GM23338 (cell line): Measurements from ENCODE around the gene RFPL4AL1. TPM values are rescaled to one million over a fixed set of nuclear protein-coding genes. Genes with fewer than 3 reads are reported as not detected.

Source experiments
- ATAC-seq: fragments of 200-7000 bp; cut with Tn5 transposase; 3 replicates; pipeline ENCODE4 v1.9.1; 2020
- DNase-seq: peaks from one replicate; pipeline ENCODE4 v3.0.0-alpha.2; 2015; ENCODE audit warnings: low spot score
- H2AFZ ChIP-seq: fragments of 200-600 bp; sonication (generic); 2 replicates; pipeline ENCODE4 v1.8.0; 2016; ENCODE audit warnings: antibody characterized with exemption, mild to moderate bottlenecking, moderate library complexity
- H3F3A ChIP-seq: fragments of 200-600 bp; sonication (generic); replicated peaks from 2 replicates; pipeline ENCODE4 v1.8.0; 2017; ENCODE audit warnings: antibody characterized with exemption, mixed run types, low read depth
- H3K27ac ChIP-seq: fragments of 200-600 bp; sonication (generic); 2 replicates; pipeline ENCODE4 v1.6.1; 2016; ENCODE audit warnings: low read depth
- H3K27me3 ChIP-seq: fragments of 200-600 bp; sonication (generic); 2 replicates; pipeline ENCODE4 v1.8.0; 2016; ENCODE audit warnings: mild to moderate bottlenecking, mixed run types, moderate library complexity; ENCODE audit not compliant: insufficient read depth
- H3K36me3 ChIP-seq: fragments of 200-600 bp; sonication (generic); 2 replicates; pipeline ENCODE4 v1.8.0; 2016; ENCODE audit warnings: mild to moderate bottlenecking; ENCODE audit not compliant: insufficient read depth
- H3K4me1 ChIP-seq: fragments of 200-600 bp; sonication (generic); 2 replicates; pipeline ENCODE4 v1.8.0; 2016; ENCODE audit warnings: mild to moderate bottlenecking, moderate library complexity; ENCODE audit not compliant: insufficient read depth
- H3K4me2 ChIP-seq: fragments of 200-600 bp; sonication (generic); 2 replicates; pipeline ENCODE4 v1.7.1; 2017; ENCODE audit warnings: mixed run types
- H3K4me3 ChIP-seq: fragments of 200-600 bp; sonication (generic); 2 replicates; pipeline ENCODE4 v1.6.1; 2016; ENCODE audit warnings: mixed run types
- H3K79me2 ChIP-seq: fragments of 200-600 bp; sonication (generic); replicated peaks from 2 replicates; pipeline ENCODE4 v1.8.0; 2017; ENCODE audit warnings: mild to moderate bottlenecking; ENCODE audit not compliant: insufficient read depth
- H3K9me2 ChIP-seq: fragments of 200-600 bp; sonication (generic); 2 replicates; pipeline ENCODE4 v1.8.0; 2017; ENCODE audit not compliant: insufficient read depth
- H4K20me1 ChIP-seq: fragments of 200-600 bp; sonication (generic); replicated peaks from 2 replicates; pipeline ENCODE4 v1.8.0; 2017; ENCODE audit warnings: mild to moderate bottlenecking; ENCODE audit not compliant: insufficient read depth
- H3K27ac Mint-ChIP-seq: 2 replicates; pipeline ENCODE4 v1.8.0; 2020; ENCODE audit warnings: inconsistent platforms, mild to moderate bottlenecking, moderate library complexity, mixed read lengths
- H3K27me3 Mint-ChIP-seq: 3 replicates; pipeline ENCODE4 v1.8.0; 2022; ENCODE audit warnings: low read depth, mild to moderate bottlenecking, moderate library complexity, mixed read lengths, inconsistent platforms; ENCODE audit not compliant: insufficient read depth, poor library complexity
- H3K36me3 Mint-ChIP-seq: 3 replicates; pipeline ENCODE4 v1.8.0; 2021; ENCODE audit warnings: low read depth, mild to moderate bottlenecking, inconsistent platforms, moderate library complexity, mixed read lengths
- H3K4me1 Mint-ChIP-seq: 3 replicates; pipeline ENCODE4 v1.8.0; 2020; ENCODE audit warnings: mild to moderate bottlenecking, inconsistent platforms, mixed read lengths
- H3K4me3 Mint-ChIP-seq: 3 replicates; pipeline ENCODE4 v1.8.0; 2021; ENCODE audit warnings: moderate library complexity, mild to moderate bottlenecking, inconsistent platforms, mixed read lengths
- H3K9me3 Mint-ChIP-seq: 3 replicates; pipeline ENCODE4 v1.8.0; 2020; ENCODE audit warnings: moderate library complexity, mild to moderate bottlenecking, inconsistent platforms, mixed read lengths
- CREB1 ChIP-seq: fragments of 250-450 bp; sonication (Bioruptor Pico); IDR thresholded peaks from 2 replicates; pipeline ENCODE4 v1.5.0; 2020; ENCODE audit warnings: low read depth, mild to moderate bottlenecking, moderate library complexity
- EZH2 ChIP-seq: fragments of 200-600 bp; sonication (generic); IDR thresholded peaks from one replicate; pipeline ENCODE4 v1.8.0; 2017; ENCODE audit warnings: antibody characterized with exemption, mild to moderate bottlenecking, low read depth; ENCODE audit not compliant: unreplicated experiment
- EZH2phosphoT487 ChIP-seq: fragments of 200-600 bp; sonication (generic); IDR thresholded peaks from one replicate; pipeline ENCODE4 v1.8.1; 2018; ENCODE audit warnings: antibody characterized with exemption; ENCODE audit not compliant: unreplicated experiment
- JUNB ChIP-seq: IDR thresholded peaks from one replicate; pipeline ENCODE4 v1.6.1; 2016; ENCODE audit warnings: antibody characterized with exemption; ENCODE audit not compliant: unreplicated experiment
- NANOG ChIP-seq: IDR thresholded peaks from 2 replicates; pipeline ENCODE4 v1.6.1; 2016; ENCODE audit warnings: antibody characterized with exemption, borderline replicate concordance
- POLR2AphosphoS5 ChIP-seq: IDR thresholded peaks from 2 replicates; pipeline ENCODE4 v1.6.1; 2016; ENCODE audit warnings: antibody characterized with exemption, low read depth
- STAT1 ChIP-seq: IDR thresholded peaks from one replicate; pipeline ENCODE4 v1.6.1; 2016; ENCODE audit warnings: antibody characterized with exemption; ENCODE audit not compliant: unreplicated experiment
- ZNF114 ChIP-seq: fragments of 250-450 bp; sonication (Bioruptor Pico); IDR thresholded peaks from 2 replicates; pipeline ENCODE4 v1.5.0; 2020; ENCODE audit warnings: mild to moderate bottlenecking, moderate library complexity
- ZNF331 ChIP-seq: fragments of 250-450 bp; sonication (Bioruptor Pico); IDR thresholded peaks from 2 replicates; pipeline ENCODE4 v1.5.0; 2020; ENCODE audit warnings: low read depth, mild to moderate bottlenecking, moderate library complexity
- polyA plus RNA-seq: library from polyadenylated mRNA; unstranded; fragments of >200 nt; fragmentation: Nextera tagmentation; extraction: Ambion mirVana; gene quantifications from 2 replicates; pipeline ENCODE4 v1.2.1, GENCODE V29; 2016
- total RNA-seq: library from RNA; depleted of rRNA; stranded (reverse); fragments of >200 nt; shearing (Covaris generic); gene quantifications from 2 replicates; pipeline ENCODE4 v1.2.3, GENCODE V29; 2014
- TF ChIP-seq, protein P1 (sequence below): IDR thresholded peaks from 2 replicates; pipeline ENCODE4 v1.6.1; 2016; ENCODE audit warnings: antibody characterized with exemption
- TF ChIP-seq, protein P2 (sequence below): IDR thresholded peaks from one replicate; pipeline ENCODE4 v1.6.1; 2018; ENCODE audit warnings: antibody characterized with exemption; ENCODE audit not compliant: unreplicated experiment
- TF ChIP-seq, protein P3 (sequence below): fragments of 250-450 bp; sonication (Bioruptor Pico); IDR thresholded peaks from 2 replicates; pipeline ENCODE4 v1.5.0; 2020; ENCODE audit warnings: mild to moderate bottlenecking, moderate library complexity
- TF ChIP-seq, protein P4 (sequence below), 2 experiments: fragments of 200-600 bp in 1 of 2; sonication (generic) in 1 of 2; conservative IDR thresholded peaks; 2 replicates each; pipeline versions ENCODE4 v1.5.1 to v1.6.1; 2016 to 2017; ENCODE audit warnings: antibody characterized with exemption in 2 of 2, low read depth in 2 of 2, mild to moderate bottlenecking in 2 of 2, moderate library complexity in 1 of 2

RFPL4AL1 gene
- total and polyA plus RNA-seq, 2 experiments from 2014 or later, result not detected

- TF ChIP-seq ZNF331 (CRISPR knock-in tag), result no peak
- TF ChIP-seq EZH2, result no peak
- no peak for TF ChIP-seq STAT1
- TF ChIP-seq NANOG, result no peak
- TF ChIP-seq, protein P1, sequence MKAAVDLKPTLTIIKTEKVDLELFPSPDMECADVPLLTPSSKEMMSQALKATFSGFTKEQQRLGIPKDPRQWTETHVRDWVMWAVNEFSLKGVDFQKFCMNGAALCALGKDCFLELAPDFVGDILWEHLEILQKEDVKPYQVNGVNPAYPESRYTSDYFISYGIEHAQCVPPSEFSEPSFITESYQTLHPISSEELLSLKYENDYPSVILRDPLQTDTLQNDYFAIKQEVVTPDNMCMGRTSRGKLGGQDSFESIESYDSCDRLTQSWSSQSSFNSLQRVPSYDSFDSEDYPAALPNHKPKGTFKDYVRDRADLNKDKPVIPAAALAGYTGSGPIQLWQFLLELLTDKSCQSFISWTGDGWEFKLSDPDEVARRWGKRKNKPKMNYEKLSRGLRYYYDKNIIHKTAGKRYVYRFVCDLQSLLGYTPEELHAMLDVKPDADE, result no peak
- TF ChIP-seq JUNB, result no peak
- TF ChIP-seq, protein P2, sequence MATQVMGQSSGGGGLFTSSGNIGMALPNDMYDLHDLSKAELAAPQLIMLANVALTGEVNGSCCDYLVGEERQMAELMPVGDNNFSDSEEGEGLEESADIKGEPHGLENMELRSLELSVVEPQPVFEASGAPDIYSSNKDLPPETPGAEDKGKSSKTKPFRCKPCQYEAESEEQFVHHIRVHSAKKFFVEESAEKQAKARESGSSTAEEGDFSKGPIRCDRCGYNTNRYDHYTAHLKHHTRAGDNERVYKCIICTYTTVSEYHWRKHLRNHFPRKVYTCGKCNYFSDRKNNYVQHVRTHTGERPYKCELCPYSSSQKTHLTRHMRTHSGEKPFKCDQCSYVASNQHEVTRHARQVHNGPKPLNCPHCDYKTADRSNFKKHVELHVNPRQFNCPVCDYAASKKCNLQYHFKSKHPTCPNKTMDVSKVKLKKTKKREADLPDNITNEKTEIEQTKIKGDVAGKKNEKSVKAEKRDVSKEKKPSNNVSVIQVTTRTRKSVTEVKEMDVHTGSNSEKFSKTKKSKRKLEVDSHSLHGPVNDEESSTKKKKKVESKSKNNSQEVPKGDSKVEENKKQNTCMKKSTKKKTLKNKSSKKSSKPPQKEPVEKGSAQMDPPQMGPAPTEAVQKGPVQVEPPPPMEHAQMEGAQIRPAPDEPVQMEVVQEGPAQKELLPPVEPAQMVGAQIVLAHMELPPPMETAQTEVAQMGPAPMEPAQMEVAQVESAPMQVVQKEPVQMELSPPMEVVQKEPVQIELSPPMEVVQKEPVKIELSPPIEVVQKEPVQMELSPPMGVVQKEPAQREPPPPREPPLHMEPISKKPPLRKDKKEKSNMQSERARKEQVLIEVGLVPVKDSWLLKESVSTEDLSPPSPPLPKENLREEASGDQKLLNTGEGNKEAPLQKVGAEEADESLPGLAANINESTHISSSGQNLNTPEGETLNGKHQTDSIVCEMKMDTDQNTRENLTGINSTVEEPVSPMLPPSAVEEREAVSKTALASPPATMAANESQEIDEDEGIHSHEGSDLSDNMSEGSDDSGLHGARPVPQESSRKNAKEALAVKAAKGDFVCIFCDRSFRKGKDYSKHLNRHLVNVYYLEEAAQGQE, result no peak
- no peak for TF ChIP-seq ZNF114
- no peak for TF ChIP-seq POLR2AphosphoS5
- TF ChIP-seq, protein P3, sequence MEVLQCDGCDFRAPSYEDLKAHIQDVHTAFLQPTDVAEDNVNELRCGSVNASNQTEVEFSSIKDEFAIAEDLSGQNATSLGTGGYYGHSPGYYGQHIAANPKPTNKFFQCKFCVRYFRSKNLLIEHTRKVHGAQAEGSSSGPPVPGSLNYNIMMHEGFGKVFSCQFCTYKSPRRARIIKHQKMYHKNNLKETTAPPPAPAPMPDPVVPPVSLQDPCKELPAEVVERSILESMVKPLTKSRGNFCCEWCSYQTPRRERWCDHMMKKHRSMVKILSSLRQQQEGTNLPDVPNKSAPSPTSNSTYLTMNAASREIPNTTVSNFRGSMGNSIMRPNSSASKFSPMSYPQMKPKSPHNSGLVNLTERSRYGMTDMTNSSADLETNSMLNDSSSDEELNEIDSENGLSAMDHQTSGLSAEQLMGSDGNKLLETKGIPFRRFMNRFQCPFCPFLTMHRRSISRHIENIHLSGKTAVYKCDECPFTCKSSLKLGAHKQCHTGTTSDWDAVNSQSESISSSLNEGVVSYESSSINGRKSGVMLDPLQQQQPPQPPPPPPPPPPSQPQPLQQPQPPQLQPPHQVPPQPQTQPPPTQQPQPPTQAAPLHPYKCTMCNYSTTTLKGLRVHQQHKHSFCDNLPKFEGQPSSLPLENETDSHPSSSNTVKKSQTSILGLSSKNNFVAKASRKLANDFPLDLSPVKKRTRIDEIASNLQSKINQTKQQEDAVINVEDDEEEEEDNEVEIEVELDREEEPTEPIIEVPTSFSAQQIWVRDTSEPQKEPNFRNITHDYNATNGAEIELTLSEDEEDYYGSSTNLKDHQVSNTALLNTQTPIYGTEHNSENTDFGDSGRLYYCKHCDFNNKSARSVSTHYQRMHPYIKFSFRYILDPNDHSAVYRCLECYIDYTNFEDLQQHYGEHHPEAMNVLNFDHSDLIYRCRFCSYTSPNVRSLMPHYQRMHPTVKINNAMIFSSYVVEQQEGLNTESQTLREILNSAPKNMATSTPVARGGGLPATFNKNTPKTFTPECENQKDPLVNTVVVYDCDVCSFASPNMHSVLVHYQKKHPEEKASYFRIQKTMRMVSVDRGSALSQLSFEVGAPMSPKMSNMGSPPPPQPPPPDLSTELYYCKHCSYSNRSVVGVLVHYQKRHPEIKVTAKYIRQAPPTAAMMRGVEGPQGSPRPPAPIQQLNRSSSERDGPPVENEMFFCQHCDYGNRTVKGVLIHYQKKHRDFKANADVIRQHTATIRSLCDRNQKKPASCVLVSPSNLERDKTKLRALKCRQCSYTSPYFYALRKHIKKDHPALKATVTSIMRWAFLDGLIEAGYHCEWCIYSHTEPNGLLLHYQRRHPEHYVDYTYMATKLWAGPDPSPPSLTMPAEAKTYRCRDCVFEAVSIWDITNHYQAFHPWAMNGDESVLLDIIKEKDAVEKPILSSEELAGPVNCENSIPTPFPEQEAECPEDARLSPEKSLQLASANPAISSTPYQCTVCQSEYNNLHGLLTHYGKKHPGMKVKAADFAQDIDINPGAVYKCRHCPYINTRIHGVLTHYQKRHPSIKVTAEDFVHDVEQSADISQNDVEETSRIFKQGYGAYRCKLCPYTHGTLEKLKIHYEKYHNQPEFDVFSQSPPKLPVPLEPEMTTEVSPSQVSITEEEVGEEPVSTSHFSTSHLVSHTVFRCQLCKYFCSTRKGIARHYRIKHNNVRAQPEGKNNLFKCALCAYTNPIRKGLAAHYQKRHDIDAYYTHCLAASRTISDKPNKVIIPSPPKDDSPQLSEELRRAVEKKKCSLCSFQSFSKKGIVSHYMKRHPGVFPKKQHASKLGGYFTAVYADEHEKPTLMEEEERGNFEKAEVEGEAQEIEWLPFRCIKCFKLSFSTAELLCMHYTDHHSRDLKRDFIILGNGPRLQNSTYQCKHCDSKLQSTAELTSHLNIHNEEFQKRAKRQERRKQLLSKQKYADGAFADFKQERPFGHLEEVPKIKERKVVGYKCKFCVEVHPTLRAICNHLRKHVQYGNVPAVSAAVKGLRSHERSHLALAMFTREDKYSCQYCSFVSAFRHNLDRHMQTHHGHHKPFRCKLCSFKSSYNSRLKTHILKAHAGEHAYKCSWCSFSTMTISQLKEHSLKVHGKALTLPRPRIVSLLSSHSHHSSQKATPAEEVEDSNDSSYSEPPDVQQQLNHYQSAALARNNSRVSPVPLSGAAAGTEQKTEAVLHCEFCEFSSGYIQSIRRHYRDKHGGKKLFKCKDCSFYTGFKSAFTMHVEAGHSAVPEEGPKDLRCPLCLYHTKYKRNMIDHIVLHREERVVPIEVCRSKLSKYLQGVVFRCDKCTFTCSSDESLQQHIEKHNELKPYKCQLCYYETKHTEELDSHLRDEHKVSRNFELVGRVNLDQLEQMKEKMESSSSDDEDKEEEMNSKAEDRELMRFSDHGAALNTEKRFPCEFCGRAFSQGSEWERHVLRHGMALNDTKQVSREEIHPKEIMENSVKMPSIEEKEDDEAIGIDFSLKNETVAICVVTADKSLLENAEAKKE (CRISPR knock-in tag), result no peak
- TF ChIP-seq, protein P4, sequence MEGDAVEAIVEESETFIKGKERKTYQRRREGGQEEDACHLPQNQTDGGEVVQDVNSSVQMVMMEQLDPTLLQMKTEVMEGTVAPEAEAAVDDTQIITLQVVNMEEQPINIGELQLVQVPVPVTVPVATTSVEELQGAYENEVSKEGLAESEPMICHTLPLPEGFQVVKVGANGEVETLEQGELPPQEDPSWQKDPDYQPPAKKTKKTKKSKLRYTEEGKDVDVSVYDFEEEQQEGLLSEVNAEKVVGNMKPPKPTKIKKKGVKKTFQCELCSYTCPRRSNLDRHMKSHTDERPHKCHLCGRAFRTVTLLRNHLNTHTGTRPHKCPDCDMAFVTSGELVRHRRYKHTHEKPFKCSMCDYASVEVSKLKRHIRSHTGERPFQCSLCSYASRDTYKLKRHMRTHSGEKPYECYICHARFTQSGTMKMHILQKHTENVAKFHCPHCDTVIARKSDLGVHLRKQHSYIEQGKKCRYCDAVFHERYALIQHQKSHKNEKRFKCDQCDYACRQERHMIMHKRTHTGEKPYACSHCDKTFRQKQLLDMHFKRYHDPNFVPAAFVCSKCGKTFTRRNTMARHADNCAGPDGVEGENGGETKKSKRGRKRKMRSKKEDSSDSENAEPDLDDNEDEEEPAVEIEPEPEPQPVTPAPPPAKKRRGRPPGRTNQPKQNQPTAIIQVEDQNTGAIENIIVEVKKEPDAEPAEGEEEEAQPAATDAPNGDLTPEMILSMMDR (conservative IDR thresholded peaks at IDR 0.05; ENCODE audit: low read depth in 2 of 2), result no peak
- TF ChIP-seq CREB1, result no peak
- TF ChIP-seq EZH2phosphoT487, result no peak
- no peak for ATAC-seq
Measured at GRCh38 chr19:55738302-55738701, 30.6 kb upstream of the RFPL4AL1 start, which contains the start of gene NLRP9. TSS of gene NLRP9 (minus strand) at chr19:55738402. CDS start at chr19:55738374, 28 bp downstream.

More at GRCh38 chr19:55738302-55738701, 30.6 kb upstream of the RFPL4AL1 start, which contains the start of gene NLRP9:
- Histone ChIP-seq H3K79me2 (no peaks in the 10 kb centered on the region), H3F3A (no peaks in the 10 kb centered on the region), H3K27me3 (no peaks in the 10 kb centered on the region), H3K9me2 (no peaks in the 10 kb centered on the region), H3K27ac (no peak within 1 kb of the TSS), H3K4me1 (no peaks in the 10 kb centered on the region), H2AFZ (no peak within 1 kb of the TSS), H4K20me1 (no peaks in the 10 kb centered on the region), H3K36me3 (peaks cover 2% of the 10 kb centered on the region; the same call in 1 of the 2 replicates), H3K4me3 (no peak within 1 kb of the TSS), H3K4me2 (no peak within 1 kb of the TSS)
- Mint-ChIP-seq H3K9me3 (peaks cover 92% of the 10 kb centered on the region), H3K27ac (no peak within 1 kb of the TSS), H3K4me1 (no peaks in the 10 kb centered on the region), H3K36me3 (peaks cover 19% of the 10 kb centered on the region), H3K27me3 (peaks cover 3% of the 10 kb centered on the region), H3K4me3 (no peak within 1 kb of the TSS)
- DNase-seq, result no peak
